Measurements from ENCODE around the gene BTNL3. TPM values are rescaled to one million over a fixed set of nuclear protein-coding genes. Genes with fewer than 3 reads are reported as not detected.

BTNL3 gene
- under 1 TPM in 1 of 2 donors, not detected in 1; 0.19 TPM for total RNA-seq
- under 1 TPM in 1 of 2 donors, not detected in 1; 0.08 TPM for polyA plus RNA-seq

GRCh38 chr5:180988592-180988991, at the start of gene BTNL3:
Gene BTNL3, plus strand, starts transcription at chr5:180988846. Its CDS starts 183 bp downstream, at chr5:180989029.
- H3K9ac ChIP-seq (ENCODE audit: low read depth in 1 of 2, low read length in 2 of 2), result no peak within 1 kb of the TSS
- no peaks in the 10 kb centered on the region for H3K36me3 ChIP-seq (ENCODE audit: control insufficient read depth in 4 of 4, insufficient read depth in 3 of 4, low read depth in 1 of 4, low read length in 3 of 4)
- TF ChIP-seq MAX (IDR thresholded peaks at IDR 0.05) (no peak), EGR1 (IDR thresholded peaks at IDR 0.05; ENCODE audit: low read depth in 2 of 2) (no peak), CTCF (IDR thresholded peaks at IDR 0.05; ENCODE audit: low read depth, low read length, missing input control) (no peak), TAF1 (conservative IDR thresholded peaks at IDR 0.05) (no peak), SP1 (IDR thresholded peaks at IDR 0.05) (no peak), YY1 (IDR thresholded peaks at IDR 0.05) (no peak), RAD21 (IDR thresholded peaks at IDR 0.05) (no peak), GABPA (IDR thresholded peaks at IDR 0.05 in 1 of 2, conservative IDR thresholded peaks at IDR 0.05 in 1 of 2) (no peak), HNF4A (conservative IDR thresholded peaks at IDR 0.05) (no peak), JUND (IDR thresholded peaks at IDR 0.05) (no peak), HNF4G (IDR thresholded peaks at IDR 0.05) (no peak), REST (IDR thresholded peaks at IDR 0.05) (no peak), FOXA1 (IDR thresholded peaks at IDR 0.05) (no peak), ATF3 (IDR thresholded peaks at IDR 0.05) (no peak)
- H3K9me3 ChIP-seq (ENCODE audit: control insufficient read depth in 4 of 4, low read length in 3 of 4), result peaks cover 0 to 3% (median 0%) of the 10 kb centered on the region in 4 donors
- WGBS, result 77% methylated on average over 5 of the region's 5 CpGs
- no peak within 1 kb of the TSS for H3K27ac ChIP-seq (ENCODE audit: low read depth in 1 of 2, low read length in 2 of 2)
- no peak for DNase-seq (ENCODE audit: low spot score)
- peaks cover 0 to 9% (median 0%) of the 10 kb centered on the region in 4 donors for H3K27me3 ChIP-seq (ENCODE audit: control insufficient read depth in 4 of 4, insufficient read depth in 4 of 4, low read length in 3 of 4)
- no peak within 1 kb of the TSS for H3K4me3 ChIP-seq (ENCODE audit: low read depth in 1 of 3, low read length in 3 of 3)
- H3K4me1 ChIP-seq (ENCODE audit: control insufficient read depth in 4 of 4, insufficient read depth in 4 of 4, low read length in 3 of 4), result no peaks in the 10 kb centered on the region

- 68% methylated on average over 6 of the region's 6 CpGs for WGBS
- no peak for TF ChIP-seq HNF4G (IDR thresholded peaks at IDR 0.05)
- no peak for TF ChIP-seq RXRA (IDR thresholded peaks at IDR 0.05)
- TF ChIP-seq SP1 (IDR thresholded peaks at IDR 0.05), result no peak
- no peak for TF ChIP-seq EGR1 (IDR thresholded peaks at IDR 0.05; ENCODE audit: low read depth in 2 of 2)
- no peak for TF ChIP-seq FOXA1 (IDR thresholded peaks at IDR 0.05)
- TF ChIP-seq REST (IDR thresholded peaks at IDR 0.05), result no peak
- TF ChIP-seq TAF1 (conservative IDR thresholded peaks at IDR 0.05), result no peak
- TF ChIP-seq YY1 (IDR thresholded peaks at IDR 0.05), result no peak
- no peak for TF ChIP-seq JUND (IDR thresholded peaks at IDR 0.05)
- DNase-seq (ENCODE audit: low spot score), result no peak
- H3K4me3 ChIP-seq (ENCODE audit: low read depth in 1 of 3, low read length in 3 of 3), result no peak overlapping the region
- no peak overlapping the region for H3K9ac ChIP-seq (ENCODE audit: low read depth in 1 of 2, low read length in 2 of 2)
- H3K27me3 ChIP-seq (ENCODE audit: control insufficient read depth in 4 of 4, insufficient read depth in 4 of 4, low read length in 3 of 4), result peaks cover 0 to 5% (median 0%) of the 10 kb centered on the region in 4 donors
- no peak overlapping the region for H3K27ac ChIP-seq (ENCODE audit: low read depth in 1 of 2, low read length in 2 of 2)
- no peaks in the 10 kb centered on the region for H3K9me3 ChIP-seq (ENCODE audit: control insufficient read depth in 4 of 4, low read length in 3 of 4)
- no peaks in the 10 kb centered on the region for H3K36me3 ChIP-seq (ENCODE audit: control insufficient read depth in 4 of 4, insufficient read depth in 3 of 4, low read depth in 1 of 4, low read length in 3 of 4)
- H3K4me1 ChIP-seq (ENCODE audit: control insufficient read depth in 4 of 4, insufficient read depth in 4 of 4, low read length in 3 of 4), result no peaks in the 10 kb centered on the region
Measured at GRCh38 chr5:180950291-180950949, 38.2 kb upstream of the BTNL3 start.
